A549 treated with AZD2906 at 1 μM for 4 hours (cell line): ENCODE results near the gene CORO6. TPM values are rescaled to one million over a fixed set of nuclear protein-coding genes. Genes with fewer than 3 reads are reported as not detected.

Source experiments
- total RNA-seq: library from RNA; stranded (reverse); fragments of 200-300 nt; extraction: Qiagen RNA extraction; gene quantifications from 5 replicates; pipeline ENCODE4 v1.2.3, GENCODE V29; 2022

Gene CORO6
- total RNA-seq = 4.5 to 6.9 TPM (median 6.1 TPM) in 5 replicates

GRCh38 chr17:29622337-29623282, at the start of gene CORO6:
Gene CORO6, minus strand, starts transcription at chr17:29622912. Its CDS starts 1,491 bp downstream, at chr17:29621421.

GRCh38 chr17:29592850-29593551, 29.7 kb downstream of the CORO6 start, which contains the start of gene ANKRD13B:
Gene ANKRD13B, plus strand, starts transcription at chr17:29593132. Its CDS starts 490 bp downstream, at chr17:29593622.

GRCh38 chr17:29589524-29590410, 32.9 kb downstream of the CORO6 start, which contains the start of gene GIT1:
Gene GIT1, minus strand, starts transcription at chr17:29589648. Its CDS starts 270 bp downstream, at chr17:29589378.

GRCh38 chr17:29568331-29569244, 54.1 kb downstream of the CORO6 start, which contains the start of gene TP53I13:
Gene TP53I13, plus strand, starts transcription at chr17:29568701. Its CDS starts 58 bp downstream, at chr17:29568759.

GRCh38 chr17:29566473-29567303, 56.0 kb downstream of the CORO6 start, which contains the start of gene ABHD15:
Gene ABHD15, minus strand, starts transcription at chr17:29567037. Its CDS starts 71 bp downstream, at chr17:29566966.

Other genes with a start within 250 kb of the CORO6 start
- 16.2 to 24.8 TPM (median 22.0 TPM) in 5 replicates for gene TAOK1, start 232.5 kb downstream of the CORO6 start, total RNA-seq
- gene ABHD15, start 55.9 kb downstream of the CORO6 start, total RNA-seq = 23.2 to 27.4 TPM (median 26.0 TPM) in 5 replicates
- 68.4 to 114 TPM (median 103 TPM) in 5 replicates for gene TP53I13, start 54.2 kb downstream of the CORO6 start, total RNA-seq
- gene GIT1, start 33.3 kb downstream of the CORO6 start, total RNA-seq = 65.4 to 85.9 TPM (median 81.1 TPM) in 5 replicates
- gene ANKRD13B, start 29.8 kb downstream of the CORO6 start, total RNA-seq = 20.7 to 30.7 TPM (median 26.2 TPM) in 5 replicates